K562 (cell line): ENCODE measurements around the gene IL24. TPM values are rescaled to one million over a fixed set of nuclear protein-coding genes. Genes with fewer than 3 reads are reported as not detected.

Source experiments
- ATAC-seq: fragments of 200-7000 bp; cut with Tn5 transposase; 3 replicates; pipeline ENCODE4 v1.9.1; 2020; ENCODE audit warnings: moderate library complexity
- BruUV-seq: library from RNA; stranded (reverse); fragments of 400-500 nt; replicated peaks from 2 replicates; lab custom pipeline; 2021; lab: Mats Ljungman, UMichigan
- CTCF ChIA-PET: fragments of 300-600 bp; formaldehyde crosslinking; extraction: SDS; loops from one replicate; lab custom pipeline; 2021; ENCODE audit warnings: low intra/inter-chr PET ratio; lab: Yijun Ruan, JAX
- POLR2A ChIA-PET: fragments of 300-600, 350-650 bp; sonication (Branson Sonifier 250); formaldehyde crosslinking; extraction: SDS; loops from one replicate; lab custom pipeline; 2021; ENCODE audit warnings: antibody characterized with exemption, inconsistent platforms; lab: Yijun Ruan, JAX
- DNase-seq, 4 experiments: peaks; one replicate each; pipeline versions ENCODE4 v3.0.0 to v3.0.0-alpha.2; 2011 to 2018; ENCODE audit warnings: low spot score in 3 of 4, mixed read lengths in 3 of 4; ENCODE audit errors: extremely low read depth in 1 of 4
- FAIRE-seq: peaks from 2 replicates; lab custom pipeline; 2011; peaks lifted over from hg19 to GRCh38; lab: Jason Lieb, UNC
- H2AFZ ChIP-seq: 2 replicates; pipeline ENCODE4 v1.6.0; 2011; ENCODE audit warnings: low read depth, low read length, control low read depth, inconsistent platforms
- H3K27ac ChIP-seq: fragments of 200-600 bp; 3 replicates; pipeline ENCODE4 v1.8.0; 2011; ENCODE audit warnings: low read depth, mild to moderate bottlenecking, control low read depth, inconsistent platforms, low read length, moderate library complexity, mixed read lengths; ENCODE audit errors: extremely low read depth
- H3K27me3 ChIP-seq, 2 experiments: fragments of 300-600 bp in 1 of 2; 2 replicates in 1 of 2; 3 replicates in 1 of 2; pipeline versions ENCODE4 v1.6.0 to v1.8.0; 2011; ENCODE audit warnings: inconsistent platforms in 2 of 2, low read length in 2 of 2, mild to moderate bottlenecking in 1 of 2, mixed read lengths in 1 of 2, moderate library complexity in 1 of 2; ENCODE audit not compliant: control insufficient read depth in 2 of 2, insufficient read depth in 2 of 2
- H3K36me3 ChIP-seq: fragments of 300-600 bp; 3 replicates; pipeline ENCODE4 v1.8.0; 2011; ENCODE audit warnings: mild to moderate bottlenecking, low read length, inconsistent platforms; ENCODE audit not compliant: control insufficient read depth, insufficient read depth
- H3K4me1 ChIP-seq, 2 experiments: fragments of 200-600 bp in 1 of 2; replicated peaks in 1 of 2; 2 replicates in 1 of 2; 3 replicates in 1 of 2; pipeline versions ENCODE4 v1.5.1 to v1.8.0; 2011; ENCODE audit warnings: inconsistent platforms in 2 of 2, low read length in 2 of 2, mild to moderate bottlenecking in 1 of 2, mixed read lengths in 1 of 2, moderate library complexity in 1 of 2; ENCODE audit not compliant: control insufficient read depth in 2 of 2, insufficient read depth in 2 of 2
- H3K4me2 ChIP-seq: 2 replicates; pipeline ENCODE4 v1.6.1; 2011; ENCODE audit warnings: low read length, control low read depth, inconsistent platforms, mixed read lengths; ENCODE audit not compliant: insufficient read depth
- H3K4me3 ChIP-seq: fragments of 200-600 bp; sonication (generic), shearing (Covaris generic); 2 replicates; pipeline ENCODE4 v1.5.1; 2016; ENCODE audit warnings: control low read depth, inconsistent platforms
- H3K79me2 ChIP-seq: fragments of 200-600 bp; 3 replicates; pipeline ENCODE4 v1.8.0; 2011; ENCODE audit warnings: low read length, inconsistent platforms; ENCODE audit not compliant: control insufficient read depth, insufficient read depth
- H3K9ac ChIP-seq, 2 experiments: 2 replicates each; pipeline versions ENCODE4 v1.6.0 to v1.6.1; 2011; ENCODE audit warnings: low read depth in 2 of 2, low read length in 2 of 2, control low read depth in 1 of 2, inconsistent platforms in 1 of 2, mild to moderate bottlenecking in 1 of 2, mixed read lengths in 1 of 2; ENCODE audit not compliant: insufficient read depth in 1 of 2
- H3K9me1 ChIP-seq: one replicate; pipeline ENCODE4 v1.6.0; 2011; ENCODE audit warnings: inconsistent platforms, mild to moderate bottlenecking, low read length, moderate library complexity; ENCODE audit not compliant: control insufficient read depth, insufficient read depth
- H3K9me3 ChIP-seq: replicated peaks from 2 replicates; pipeline ENCODE4 v1.5.1; 2011; ENCODE audit warnings: low read depth, low read length, inconsistent platforms; ENCODE audit not compliant: control insufficient read depth, insufficient read depth
- H4K20me1 ChIP-seq: replicated peaks from 2 replicates; pipeline ENCODE4 v1.6.1; 2011; ENCODE audit warnings: low read length, inconsistent platforms, mixed read lengths; ENCODE audit not compliant: control insufficient read depth, insufficient read depth
- DIDO1 ChIP-seq: fragments of 450-650 bp; IDR thresholded peaks from 2 replicates; pipeline ENCODE4 v1.6.1; 2016; ENCODE audit warnings: low read depth, missing biosample characterization, missing genetic modification characterization
- ETV1 ChIP-seq: fragments of 450-650 bp; conservative IDR thresholded peaks from 2 replicates; pipeline ENCODE4 v1.6.1; 2016; ENCODE audit warnings: missing genetic modification characterization, control low read depth, low read depth, missing compliant biosample characterization
- JUNB ChIP-seq: fragments of 450-650 bp; formaldehyde crosslinking; conservative IDR thresholded peaks from 2 replicates; pipeline ENCODE4 v1.4.0; 2020; ENCODE audit warnings: mild to moderate bottlenecking
- JUND ChIP-seq, 2 experiments: IDR thresholded peaks; 2 replicates in 1 of 2; 3 replicates in 1 of 2; pipeline ENCODE4 v1.6.1; 2011; ENCODE audit warnings: borderline replicate concordance in 2 of 2, low read depth in 2 of 2, low read length in 2 of 2, improper control_type of control experiment in 1 of 2, missing biosample characterization in 1 of 2, missing genetic modification characterization in 1 of 2, missing genetic modification reagents in 1 of 2
- RCOR1 ChIP-seq, 2 experiments: IDR thresholded peaks; 2 replicates each; pipeline ENCODE4 v1.6.1; 2012; ENCODE audit warnings: low read depth in 2 of 2, low read length in 2 of 2, borderline replicate concordance in 1 of 2, improper control_type of control experiment in 1 of 2
- WGBS: fragments of 100-300 bp; shearing (Covaris generic); methylation state at CpG from one replicate; pipeline ENCODE4 v1.1.6; 2016; ENCODE audit warnings: low coverage, mixed read lengths; ENCODE audit not compliant: insufficient coverage; ENCODE audit errors: missing lambda C conversion rate; 5-methylcytosine and 5-hydroxymethylcytosine counted together
- in situ Hi-C: fragments of 300-500 bp; cut with MboI; formaldehyde crosslinking; loops from 4 replicates; pipeline ENCODE4 v1.15.0; 2018; ENCODE audit warnings: inconsistent platforms, mixed read lengths
- intact Hi-C: fragments of 100-400 bp; cut with micrococcal nuclease; formaldehyde crosslinking; loops from 2 replicates; pipeline ENCODE4 v1.14.2; 2022
- polyA plus RNA-seq, 8 experiments: library from polyadenylated mRNA; depleted of rRNA in 4 of 8; stranded (reverse) in 5 of 8; unstranded in 3 of 8; fragments of >200 nt; fragmentation: Nextera tagmentation in 2 of 8; fragmentation: Illumina TruSeq in 1 of 8; extraction: Ambion mirVana in 2 of 8; extraction: Trizol in 1 of 8; gene quantifications; 2 replicates each; pipeline versions ENCODE4 v1.2.1 to v1.2.3, GENCODE V29; 2011 to 2014; ENCODE audit warnings: inconsistent platforms in 1 of 8, missing spikeins in 1 of 8
- total RNA-seq, 7 experiments: library from RNA; depleted of rRNA in 6 of 7; stranded (reverse); fragments of >200 nt in 6 of 7; fragmentation: Illumina TruSeq in 2 of 7; extraction: Trizol in 2 of 7; gene quantifications; 2 replicates each; pipeline versions ENCODE4 v1.2.1 to v1.2.3, GENCODE V29; 2011 to 2021; ENCODE audit warnings: low replicate concordance in 1 of 7
- TF ChIP-seq, protein P1 (sequence below): fragments of 450-650 bp; IDR thresholded peaks from 2 replicates; pipeline ENCODE4 v1.7.1; 2018; ENCODE audit warnings: mild to moderate bottlenecking, low read depth; ENCODE audit not compliant: partially characterized antibody
- TF ChIP-seq, protein P2 (sequence below): fragments of 450-650 bp; IDR thresholded peaks from 2 replicates; pipeline ENCODE4 v1.6.1; 2017; ENCODE audit warnings: mild to moderate bottlenecking, moderate library complexity

IL24 gene
- total and polyA plus RNA-seq, 9 of the 15 experiments (the other 6 are each of a cell fraction or from before 2014, with no cell fraction given): 0.04 to 0.19 TPM; not detected in 7

DNA sequence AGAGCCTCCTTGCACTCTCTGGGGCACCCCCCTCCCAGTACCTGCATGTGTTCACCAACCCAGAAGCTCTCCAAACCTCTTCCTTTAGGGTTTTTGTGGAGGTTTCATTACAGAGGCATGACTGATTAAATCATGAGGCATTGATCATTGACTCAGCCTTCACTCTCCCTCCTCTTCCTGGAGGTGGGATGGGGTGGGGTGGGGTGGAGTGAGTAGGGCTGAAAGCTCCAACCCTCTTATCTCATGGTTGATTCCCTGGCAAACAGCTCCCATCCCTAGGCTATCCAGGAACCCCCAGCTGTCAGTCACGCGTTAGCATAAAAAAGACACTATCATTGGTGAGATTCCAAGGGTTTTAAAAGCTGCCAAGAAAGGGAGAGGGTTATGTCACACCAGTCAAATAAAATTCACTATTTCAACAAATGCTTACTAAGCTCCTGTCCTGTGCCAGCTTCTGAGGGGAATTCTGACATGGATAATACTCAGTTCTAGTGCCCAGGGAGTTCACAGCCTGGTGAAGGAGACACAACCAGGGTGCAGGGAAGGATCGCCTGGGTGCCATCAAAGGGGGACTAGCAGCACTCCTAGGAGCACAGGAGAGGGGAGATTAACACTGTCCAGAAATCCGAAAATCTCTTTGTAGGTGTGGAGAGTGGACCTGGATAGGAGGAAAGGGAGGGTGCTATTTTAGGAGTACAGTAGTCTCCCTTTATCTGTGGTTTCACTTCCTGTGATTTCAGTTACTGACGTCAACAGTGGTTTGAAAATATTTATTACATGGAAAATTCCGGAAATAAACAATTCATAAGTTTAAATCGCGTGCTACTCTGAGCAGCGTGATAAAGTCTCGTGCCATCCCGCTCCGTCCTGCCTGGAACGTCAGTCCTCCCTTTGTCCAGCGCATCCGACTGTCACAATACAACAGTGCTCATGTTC is 6.8 kb upstream of the IL24 start:
- BruUV-seq: no TSS peak
- peaks cover 33 to 36% of the 10 kb centered on the region in 2 experiments for H3K27me3 ChIP-seq
- intact Hi-C loops: no loop called here
- no peak overlapping the region for H3K4me3 ChIP-seq
- 13% methylated on average over 15 of the region's 15 CpGs for WGBS
- POLR2A ChIA-PET: interaction anchor here (0.6 kb wide), 1 partner anchor 43 kb away, joined by 3 read pairs; no protein-coding TSS in a partner anchor
- FAIRE-seq: peak; percentile 58
- H4K20me1 ChIP-seq: no peaks in the 10 kb centered on the region
- ATAC-seq: peak; percentile 55; the same call in 2 of the 3 replicates
- in situ Hi-C loops: no loop called here
- no peaks in the 10 kb centered on the region for H3K9me1 ChIP-seq
- CTCF ChIA-PET: no interaction called here
- no peak for DNase-seq
- H3K4me2 ChIP-seq: peak overlapping the region; percentile 30; the same call in 1 of the 2 replicates
- no peaks in the 10 kb centered on the region for H3K79me2 ChIP-seq
- H3K4me1 ChIP-seq: peaks cover 0 to 12% of the 10 kb centered on the region in 2 experiments; a peak in 4 of 5 replicates
- no peaks in the 10 kb centered on the region for H3K9me3 ChIP-seq
- no peak overlapping the region for H3K9ac ChIP-seq
- no peak overlapping the region for H3K27ac ChIP-seq
- no peaks in the 10 kb centered on the region for H3K36me3 ChIP-seq
- 0 out of 2 replicates have a peak overlapping the region, but pooled peaks have one; percentile 21 for H2AFZ ChIP-seq
- TF ChIP-seq, protein P1, sequence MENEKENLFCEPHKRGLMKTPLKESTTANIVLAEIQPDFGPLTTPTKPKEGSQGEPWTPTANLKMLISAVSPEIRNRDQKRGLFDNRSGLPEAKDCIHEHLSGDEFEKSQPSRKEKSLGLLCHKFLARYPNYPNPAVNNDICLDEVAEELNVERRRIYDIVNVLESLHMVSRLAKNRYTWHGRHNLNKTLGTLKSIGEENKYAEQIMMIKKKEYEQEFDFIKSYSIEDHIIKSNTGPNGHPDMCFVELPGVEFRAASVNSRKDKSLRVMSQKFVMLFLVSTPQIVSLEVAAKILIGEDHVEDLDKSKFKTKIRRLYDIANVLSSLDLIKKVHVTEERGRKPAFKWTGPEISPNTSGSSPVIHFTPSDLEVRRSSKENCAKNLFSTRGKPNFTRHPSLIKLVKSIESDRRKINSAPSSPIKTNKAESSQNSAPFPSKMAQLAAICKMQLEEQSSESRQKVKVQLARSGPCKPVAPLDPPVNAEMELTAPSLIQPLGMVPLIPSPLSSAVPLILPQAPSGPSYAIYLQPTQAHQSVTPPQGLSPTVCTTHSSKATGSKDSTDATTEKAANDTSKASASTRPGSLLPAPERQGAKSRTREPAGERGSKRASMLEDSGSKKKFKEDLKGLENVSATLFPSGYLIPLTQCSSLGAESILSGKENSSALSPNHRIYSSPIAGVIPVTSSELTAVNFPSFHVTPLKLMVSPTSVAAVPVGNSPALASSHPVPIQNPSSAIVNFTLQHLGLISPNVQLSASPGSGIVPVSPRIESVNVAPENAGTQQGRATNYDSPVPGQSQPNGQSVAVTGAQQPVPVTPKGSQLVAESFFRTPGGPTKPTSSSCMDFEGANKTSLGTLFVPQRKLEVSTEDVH: no peak
- TF ChIP-seq RCOR1 (IDR thresholded peaks at IDR 0.05; ENCODE audit: borderline replicate concordance in 1 of 2, low read depth in 2 of 2, low read length in 2 of 2): peak in 1 of 2 experiments; percentile 40; a peak in 1 of 4 replicates
- TF ChIP-seq JUNB (CRISPR knock-in tag): no peak
- peak; percentile 24; the same call in 1 of the 2 replicates for TF ChIP-seq JUND (IDR thresholded peaks at IDR 0.05; ENCODE audit: borderline replicate concordance, low read depth, low read length)
- peak; percentile 38; the same call in 1 of the 3 replicates for TF ChIP-seq JUND (tag; IDR thresholded peaks at IDR 0.05; ENCODE audit: borderline replicate concordance, low read depth, low read length)
- peak; percentile 60; the same call in 1 of the 2 replicates for TF ChIP-seq DIDO1 (tag)
- TF ChIP-seq, protein P2, sequence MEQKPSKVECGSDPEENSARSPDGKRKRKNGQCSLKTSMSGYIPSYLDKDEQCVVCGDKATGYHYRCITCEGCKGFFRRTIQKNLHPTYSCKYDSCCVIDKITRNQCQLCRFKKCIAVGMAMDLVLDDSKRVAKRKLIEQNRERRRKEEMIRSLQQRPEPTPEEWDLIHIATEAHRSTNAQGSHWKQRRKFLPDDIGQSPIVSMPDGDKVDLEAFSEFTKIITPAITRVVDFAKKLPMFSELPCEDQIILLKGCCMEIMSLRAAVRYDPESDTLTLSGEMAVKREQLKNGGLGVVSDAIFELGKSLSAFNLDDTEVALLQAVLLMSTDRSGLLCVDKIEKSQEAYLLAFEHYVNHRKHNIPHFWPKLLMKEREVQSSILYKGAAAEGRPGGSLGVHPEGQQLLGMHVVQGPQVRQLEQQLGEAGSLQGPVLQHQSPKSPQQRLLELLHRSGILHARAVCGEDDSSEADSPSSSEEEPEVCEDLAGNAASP: no peak
- peak; percentile 75 for TF ChIP-seq ETV1 (tag)
